Spleen (tissue), 11 donors: ENCODE data around the gene RHOBTB3. TPM values are rescaled to one million over a fixed set of nuclear protein-coding genes. Genes with fewer than 3 reads are reported as not detected.

Experiments
- DNase-seq: peaks from one replicate; pipeline ENCODE4 v3.0.0-alpha.2; 2020
- H3K27ac ChIP-seq, 8 donors: fragments of 200-600 bp; sonication (generic) in 7 of 8; 1 replicate in 4 of 8; 2 replicates in 4 of 8; pipeline versions ENCODE4 v1.5.0 to v1.8.0; 2016 to 2021; ENCODE audit warnings: inconsistent platforms in 4 of 8, mild to moderate bottlenecking in 4 of 8, moderate library complexity in 1 of 8
- H3K27me3 ChIP-seq, 7 donors: fragments of 200-600 bp; sonication (generic) in 6 of 7; replicated peaks in 1 of 7; 1 replicate in 4 of 7; 2 replicates in 3 of 7; pipeline versions ENCODE4 v1.5.0 to v1.8.0; 2016 to 2021; ENCODE audit warnings: inconsistent platforms in 3 of 7, mild to moderate bottlenecking in 1 of 7
- H3K36me3 ChIP-seq, 6 donors: fragments of 200-600 bp; sonication (generic) in 5 of 6; 1 replicate in 4 of 6; 2 replicates in 2 of 6; pipeline versions ENCODE4 v1.5.0 to v1.8.0; 2016 to 2021; ENCODE audit warnings: inconsistent platforms in 2 of 6
- H3K4me1 ChIP-seq, 6 donors: fragments of 200-600 bp; sonication (generic) in 5 of 6; 1 replicate in 3 of 6; 2 replicates in 3 of 6; pipeline versions ENCODE4 v1.5.0 to v1.8.0; 2016 to 2021; ENCODE audit warnings: inconsistent platforms in 3 of 6
- H3K4me3 ChIP-seq, 8 donors: fragments of 200-600 bp; sonication (generic) in 7 of 8; 1 replicate in 4 of 8; 2 replicates in 4 of 8; pipeline versions ENCODE4 v1.5.0 to v1.8.0; 2016 to 2021; ENCODE audit warnings: inconsistent platforms in 4 of 8, mild to moderate bottlenecking in 4 of 8, moderate library complexity in 2 of 8
- H3K9me3 ChIP-seq, 8 donors: fragments of 200-600 bp; sonication (generic) in 7 of 8; 1 replicate in 4 of 8; 2 replicates in 4 of 8; pipeline versions ENCODE4 v1.5.0 to v1.8.0; 2016 to 2021; ENCODE audit warnings: inconsistent platforms in 4 of 8
- POLR2A ChIP-seq, 3 donors: fragments of 450-650 bp; IDR thresholded peaks; one replicate each; pipeline ENCODE4 v1.5.1; 2017; ENCODE audit warnings: antibody characterized with exemption in 3 of 3, mild to moderate bottlenecking in 1 of 3
- POLR2AphosphoS5 ChIP-seq, 3 donors: sonication (generic); formaldehyde crosslinking; IDR thresholded peaks; one replicate each; pipeline ENCODE4 v1.5.1; 2017; ENCODE audit warnings: antibody characterized with exemption in 3 of 3
- WGBS, 5 donors: extraction: QIAGEN DNeasy Blood & Tissue Kit in 3 of 5; methylation state at CpG; one replicate each; pipeline versions ENCODE4 v1.1.5 to v1.1.7; 2013 to 2018; 5-methylcytosine and 5-hydroxymethylcytosine counted together
- intact Hi-C: fragments of 100-400 bp; cut with DNase I; formaldehyde crosslinking; loops from one replicate; pipeline ENCODE4 v1.15.0; 2023; ENCODE audit warnings: low total_unique reads
- polyA plus RNA-seq, 3 donors: library from polyadenylated mRNA; stranded (reverse); fragments of 200-250 nt; gene quantifications; one replicate each; pipeline ENCODE4 v1.2.1, GENCODE V29; 2013
- total RNA-seq, 7 donors: library from RNA; depleted of rRNA in 3 of 7; stranded (reverse); fragments of >200 nt in 3 of 7; fragmentation: NEBNext Ultra II Directional in 4 of 7; extraction: Animal tissue kit (Norgen Biotek cat#: 25700) in 4 of 7; gene quantifications; one replicate each; pipeline versions ENCODE4 v1.1.0 to v1.2.1, GENCODE V29; 2016 to 2021
- TF ChIP-seq, protein P1 (sequence below), 11 experiments: fragments of 200-600 bp in 7 of 11; fragments of 450-650 bp in 4 of 11; sonication (generic) in 4 of 11; IDR thresholded peaks in 8 of 11; conservative IDR thresholded peaks in 3 of 11; 1 replicate in 7 of 11; 2 replicates in 4 of 11; pipeline versions ENCODE4 v1.4.0 to v1.8.0; 2016 to 2021; ENCODE audit warnings: antibody characterized with exemption in 11 of 11, inconsistent platforms in 4 of 11, mild to moderate bottlenecking in 1 of 11
- donor health status: healthy with polysubstance abuse.
- donor health status: DM: no; HTN: no; CAD: no; lungs with moderate emphysema.
- donor health status: DM: no; HTN: no; CAD: no.
- donor health status: Bipolar disorder and iron deficiency.
- donor health status: healthy.
- donor health status: DM: no; HTN: no; CAD: no.
- donor health status: DM: yes; HTN: yes; CAD: no.

The RHOBTB3 gene
- total and polyA plus RNA-seq, 10 donors = 4.5 to 71.1 (median 38.4) TPM

DNA sequence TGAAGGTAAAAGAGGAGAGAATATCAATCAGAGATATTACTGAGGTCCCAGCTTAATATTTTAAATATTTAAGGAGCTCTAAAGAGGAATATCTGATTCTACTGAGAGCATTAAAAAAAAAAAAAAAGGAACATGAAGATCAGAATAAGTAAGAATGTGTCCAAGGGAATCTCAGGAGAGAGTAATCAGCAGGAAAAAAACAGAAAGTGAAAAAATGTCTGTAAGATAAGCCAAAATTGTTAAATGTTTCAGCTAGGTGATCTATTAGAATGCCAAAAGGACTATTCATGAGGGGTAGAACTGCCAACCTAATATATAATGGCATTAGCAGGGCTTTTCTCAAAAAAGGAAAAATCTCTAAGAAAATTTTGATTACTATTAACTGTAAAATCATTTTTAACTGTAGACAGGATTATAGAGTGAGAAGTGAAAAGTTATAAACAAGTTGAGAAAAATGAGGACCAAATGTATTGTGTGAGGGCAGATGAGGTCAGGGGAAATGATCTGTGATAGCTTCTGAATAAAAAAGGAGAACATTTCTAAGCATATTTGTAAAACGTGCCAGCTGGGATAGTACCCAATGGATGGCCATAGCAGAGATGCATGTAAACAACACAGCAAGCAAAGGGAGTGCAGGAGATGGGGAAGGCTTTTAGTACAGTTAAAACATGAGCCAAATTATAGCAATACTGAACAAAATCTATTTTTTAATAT, 9.4 kb upstream of the RHOBTB3 start:
- Histone ChIP-seq H3K27me3 (no peaks in the 10 kb centered on the region), H3K4me3 (no peak overlapping the region), H3K4me1 (peaks cover 0 to 55% (median 15%) of the 10 kb centered on the region in 6 donors), H3K9me3 (no peaks in the 10 kb centered on the region), H3K27ac (no peak overlapping the region), H3K36me3 (no peaks in the 10 kb centered on the region)
- TF ChIP-seq POLR2A (IDR thresholded peaks at IDR 0.05) = no peak
- TF ChIP-seq, protein P1, sequence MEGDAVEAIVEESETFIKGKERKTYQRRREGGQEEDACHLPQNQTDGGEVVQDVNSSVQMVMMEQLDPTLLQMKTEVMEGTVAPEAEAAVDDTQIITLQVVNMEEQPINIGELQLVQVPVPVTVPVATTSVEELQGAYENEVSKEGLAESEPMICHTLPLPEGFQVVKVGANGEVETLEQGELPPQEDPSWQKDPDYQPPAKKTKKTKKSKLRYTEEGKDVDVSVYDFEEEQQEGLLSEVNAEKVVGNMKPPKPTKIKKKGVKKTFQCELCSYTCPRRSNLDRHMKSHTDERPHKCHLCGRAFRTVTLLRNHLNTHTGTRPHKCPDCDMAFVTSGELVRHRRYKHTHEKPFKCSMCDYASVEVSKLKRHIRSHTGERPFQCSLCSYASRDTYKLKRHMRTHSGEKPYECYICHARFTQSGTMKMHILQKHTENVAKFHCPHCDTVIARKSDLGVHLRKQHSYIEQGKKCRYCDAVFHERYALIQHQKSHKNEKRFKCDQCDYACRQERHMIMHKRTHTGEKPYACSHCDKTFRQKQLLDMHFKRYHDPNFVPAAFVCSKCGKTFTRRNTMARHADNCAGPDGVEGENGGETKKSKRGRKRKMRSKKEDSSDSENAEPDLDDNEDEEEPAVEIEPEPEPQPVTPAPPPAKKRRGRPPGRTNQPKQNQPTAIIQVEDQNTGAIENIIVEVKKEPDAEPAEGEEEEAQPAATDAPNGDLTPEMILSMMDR (IDR thresholded peaks at IDR 0.05 in 8 of 11, conservative IDR thresholded peaks at IDR 0.05 in 3 of 11) = no peak
- TF ChIP-seq POLR2AphosphoS5 (IDR thresholded peaks at IDR 0.05) = no peak
- 29 to 52% (median 42%) methylated on average over 1 of the region's 1 CpG for WGBS, 5 donors
- intact Hi-C loops = no loop called here
- DNase-seq = no peak

DNA sequence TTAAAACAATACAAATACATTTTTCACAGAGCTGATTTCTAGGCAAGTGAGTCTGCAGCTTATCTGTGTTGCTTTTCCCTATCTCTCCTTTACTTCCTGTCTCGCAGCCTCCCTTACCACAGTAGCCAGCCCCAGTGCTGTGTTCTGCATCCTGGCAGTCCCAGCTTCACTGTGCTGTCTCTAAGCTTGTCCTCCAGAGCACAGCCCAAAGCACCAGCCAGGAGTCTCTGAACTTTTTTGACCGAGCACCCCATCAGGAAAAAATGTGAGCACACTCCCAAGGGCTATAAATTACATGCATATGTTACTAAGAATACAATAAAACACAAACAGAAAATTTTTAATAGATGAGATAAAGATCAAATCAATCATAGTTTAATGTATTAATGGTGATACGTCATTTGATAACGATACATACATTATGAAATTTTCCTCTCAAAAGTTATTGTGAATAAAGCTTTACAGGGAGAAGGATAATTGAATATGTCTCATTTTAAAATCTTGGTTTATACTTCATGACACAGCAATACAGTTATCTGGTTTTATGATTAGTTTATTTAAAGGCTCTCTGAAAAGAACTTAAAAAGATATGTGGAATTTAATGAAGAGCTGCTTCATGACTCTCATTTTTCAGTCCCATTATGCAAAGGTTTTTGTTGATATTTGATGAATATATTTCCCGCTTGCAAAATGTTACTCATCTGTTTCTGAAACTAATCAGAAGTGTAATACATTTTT, 7.3 kb upstream of the RHOBTB3 start:
- Histone ChIP-seq H3K9me3 (no peaks in the 10 kb centered on the region), H3K27ac (no peak overlapping the region), H3K27me3 (no peaks in the 10 kb centered on the region), H3K4me3 (no peak overlapping the region), H3K4me1 (peaks cover 2 to 61% (median 29%) of the 10 kb centered on the region in 6 donors), H3K36me3 (no peaks in the 10 kb centered on the region)
- DNase-seq = no peak
- intact Hi-C loops = no loop called here
- 53 to 76% (median 67%) methylated on average over 5 of the region's 5 CpGs for WGBS, 5 donors
- TF ChIP-seq POLR2AphosphoS5 (IDR thresholded peaks at IDR 0.05) (no peak), POLR2A (IDR thresholded peaks at IDR 0.05) (no peak)
- TF ChIP-seq, protein P1 (IDR thresholded peaks at IDR 0.05 in 8 of 11, conservative IDR thresholded peaks at IDR 0.05 in 3 of 11) = no peak

DNA sequence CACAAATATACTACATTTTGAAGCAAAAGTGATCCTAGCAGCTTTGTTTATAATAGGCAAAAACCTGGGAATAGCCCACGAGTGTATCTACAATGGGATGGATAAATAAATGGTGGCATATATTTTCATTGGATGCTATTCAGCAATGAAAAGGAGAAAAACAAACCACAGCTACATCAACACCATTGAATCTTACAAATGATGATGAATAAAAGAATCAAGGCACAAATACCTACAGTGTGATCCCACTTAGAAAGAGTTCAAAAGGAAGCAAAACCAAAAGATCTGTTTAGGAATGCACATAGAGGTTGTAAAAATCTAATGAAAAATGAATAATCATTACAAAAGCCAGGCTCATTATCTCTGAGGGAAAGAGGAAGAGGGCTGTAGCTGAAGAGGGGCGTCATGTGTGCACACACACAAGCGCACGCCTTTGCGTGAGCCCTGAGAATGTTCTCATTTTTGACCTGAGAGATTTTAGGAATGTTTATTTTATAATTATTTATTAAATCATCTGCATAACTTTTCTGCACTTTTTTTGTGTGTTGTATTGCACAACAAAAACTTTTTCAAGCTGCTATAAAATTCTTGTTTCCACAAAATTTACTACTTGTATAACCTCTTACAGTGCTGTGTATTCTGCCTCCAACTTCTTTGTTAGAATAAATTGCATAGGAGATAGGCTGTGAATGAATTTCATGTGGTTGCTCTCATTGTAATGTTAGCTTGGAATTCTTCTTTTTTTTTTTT, 5.9 kb upstream of the RHOBTB3 start:
- no peaks in the 10 kb centered on the region for H3K36me3 ChIP-seq
- peak overlapping the region in 2 of 8 donors; percentile 48 to 92 for H3K27ac ChIP-seq
- H3K4me3 ChIP-seq = no peak overlapping the region
- TF ChIP-seq POLR2A (IDR thresholded peaks at IDR 0.05) (no peak), POLR2AphosphoS5 (IDR thresholded peaks at IDR 0.05) (no peak)
- TF ChIP-seq, protein P1 (IDR thresholded peaks at IDR 0.05 in 8 of 11, conservative IDR thresholded peaks at IDR 0.05 in 3 of 11) = no peak
- H3K9me3 ChIP-seq = no peaks in the 10 kb centered on the region
- H3K4me1 ChIP-seq = peaks cover 8 to 74% (median 38%) of the 10 kb centered on the region in 6 donors
- DNase-seq = no peak
- H3K27me3 ChIP-seq = no peaks in the 10 kb centered on the region
- intact Hi-C loops = no loop called here
- WGBS, 5 donors = 55 to 81% (median 73%) methylated on average over 5 of the region's 5 CpGs
